Dermis microvascular lymphatic vessel endothelial cell (primary cell): ENCODE results near the gene RSPRY1. TPM values are rescaled to one million over a fixed set of nuclear protein-coding genes. Genes with fewer than 3 reads are reported as not detected.
"Not testable (repeated sequence)": the region's sequence is repeated elsewhere in the genome, so short reads cannot be mapped to it uniquely, and the experiment has no call there.

Experiments
- DNase-seq, 2 donors: peaks; one replicate each; pipeline versions ENCODE4 v3.0.0 to v3.0.0-alpha.2; 2010; ENCODE audit warnings: low read depth in 2 of 2
- total RNA-seq: library from RNA; depleted of rRNA; stranded (reverse); fragments of >200 nt; gene quantifications from 2 replicates; pipeline ENCODE4 v1.2.1, GENCODE V29; 2014

RSPRY1 gene
- total RNA-seq, 1 donor from 2014 or later = 43.8 TPM

DNA sequence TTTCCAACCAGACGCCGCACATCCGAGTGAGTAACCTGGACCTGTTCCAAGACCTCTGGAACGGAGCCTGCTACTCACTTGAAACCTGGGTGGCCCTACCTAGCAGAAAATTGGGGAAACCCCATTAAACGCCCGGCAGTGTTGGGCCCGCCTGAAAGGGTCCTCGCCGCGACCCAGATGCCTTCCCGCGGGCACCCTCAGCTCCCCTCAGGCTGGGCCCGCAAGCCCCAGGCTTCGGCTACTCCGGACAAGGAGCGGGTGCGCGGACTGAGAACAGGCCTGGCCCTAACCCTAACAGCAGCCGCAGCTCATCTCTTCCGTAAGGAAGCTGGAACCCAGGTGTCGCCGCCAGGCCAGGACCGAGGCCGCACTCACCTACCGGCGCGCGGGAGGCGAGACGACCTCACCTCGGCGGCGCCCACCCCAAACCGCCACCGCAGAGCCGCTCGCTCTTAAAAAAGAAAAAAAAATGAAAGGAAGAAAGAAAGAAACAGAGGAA lies 634 bp upstream of the RSPRY1 start:
- DNase-seq = peak; percentile 57 to 84

DNA sequence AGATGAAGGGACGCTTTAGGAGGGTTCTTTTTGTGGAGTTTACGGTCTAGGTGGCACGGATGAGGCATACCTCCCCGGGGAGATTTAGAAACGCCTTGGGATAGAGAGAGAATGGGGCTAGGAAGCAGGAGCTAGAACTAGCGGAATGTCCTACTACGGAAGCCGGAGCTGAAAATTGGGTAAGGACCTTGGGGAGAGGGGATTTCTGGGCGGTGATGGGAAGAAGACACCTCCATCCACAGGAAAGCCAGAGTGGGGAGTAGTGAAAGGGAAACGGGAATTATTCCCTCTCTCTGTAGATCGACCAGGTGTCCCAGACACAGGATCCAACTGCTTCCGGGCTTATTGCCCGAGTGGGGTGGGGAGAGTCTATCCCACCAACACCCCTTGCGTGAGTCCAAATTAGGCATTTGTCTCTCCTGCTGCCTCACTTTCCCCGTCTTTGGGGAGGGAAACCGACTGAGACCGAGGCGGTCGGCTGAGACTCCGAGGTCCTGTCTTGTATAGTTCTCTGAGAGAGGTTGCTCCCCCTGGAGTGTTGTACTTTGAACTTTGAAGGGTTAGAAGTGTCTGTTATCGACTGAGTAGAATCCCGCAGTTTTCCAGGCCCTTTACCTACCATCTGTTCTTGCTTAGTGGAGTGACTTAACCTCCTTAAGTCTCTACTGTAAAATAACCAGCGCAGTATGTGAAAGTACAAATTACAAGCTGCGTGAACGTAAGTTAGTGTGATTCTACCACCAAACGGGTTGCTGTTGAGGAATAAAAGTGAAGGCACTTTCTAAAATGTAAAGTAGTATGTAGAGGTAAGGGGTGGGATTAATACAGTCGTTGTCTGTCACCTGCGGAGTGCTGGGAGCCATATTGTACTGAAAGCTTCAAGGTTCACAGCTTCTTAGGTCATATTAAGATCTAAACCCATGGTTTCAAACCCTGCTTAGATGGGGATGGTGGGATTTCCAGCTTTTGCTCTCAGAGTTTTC lies 1.0 kb downstream of the RSPRY1 start:
- peak; percentile 42 to 57 for DNase-seq

DNA sequence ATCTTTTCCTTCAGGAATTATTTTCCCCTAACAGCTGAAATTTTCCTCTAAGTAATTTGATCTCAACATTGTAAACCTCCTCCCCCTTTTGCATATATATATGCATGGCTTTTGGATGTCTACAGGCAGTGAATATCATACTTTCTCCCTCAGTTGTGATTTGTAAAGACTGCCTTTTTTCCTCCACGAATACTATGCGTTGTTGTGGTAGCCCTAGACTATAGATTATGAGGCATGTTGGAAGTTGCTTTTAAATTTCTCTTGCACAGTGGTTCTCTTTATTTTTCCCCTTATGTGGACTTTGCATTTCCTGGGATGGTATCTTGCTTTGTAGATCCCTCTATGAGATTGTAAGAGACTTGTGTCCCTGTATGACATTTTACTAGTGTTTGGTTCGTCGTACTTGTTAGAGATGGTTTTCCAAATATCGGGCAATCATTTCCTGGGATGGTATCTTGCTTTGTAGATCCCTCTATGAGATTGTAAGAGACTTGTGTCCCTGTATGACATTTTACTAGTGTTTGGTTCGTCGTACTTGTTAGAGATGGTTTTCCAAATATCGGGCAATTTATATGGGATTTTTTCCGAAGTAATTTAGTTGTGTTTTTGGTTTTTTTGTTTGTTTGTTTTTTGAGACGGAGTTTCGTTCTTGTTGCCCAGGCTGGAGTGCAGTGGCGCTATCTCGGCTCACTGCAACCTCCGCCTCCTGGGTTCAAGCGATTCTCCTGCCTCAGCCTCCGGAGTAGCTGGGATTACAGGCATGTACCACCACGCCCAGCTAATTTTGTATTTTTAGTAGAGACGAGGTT lies 2.0 kb downstream of the RSPRY1 start:
- peak in 1 of 2 donors; percentile 10 for DNase-seq

DNA sequence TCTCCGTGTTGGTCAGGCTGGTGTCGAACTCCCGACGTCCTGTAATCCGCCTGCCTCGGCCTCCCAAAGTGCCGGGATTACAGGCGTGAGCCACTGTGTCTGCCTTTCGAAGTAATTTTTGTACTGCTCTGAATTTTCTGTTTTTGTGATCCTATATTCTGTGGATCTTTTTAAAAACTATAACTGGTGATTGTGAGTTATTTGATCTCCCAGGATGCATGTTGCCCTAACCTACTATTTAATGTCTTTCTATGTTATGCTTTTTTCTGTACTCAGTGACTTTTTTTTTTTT lies 2.5 kb downstream of the RSPRY1 start:
- no peak for DNase-seq

DNA sequence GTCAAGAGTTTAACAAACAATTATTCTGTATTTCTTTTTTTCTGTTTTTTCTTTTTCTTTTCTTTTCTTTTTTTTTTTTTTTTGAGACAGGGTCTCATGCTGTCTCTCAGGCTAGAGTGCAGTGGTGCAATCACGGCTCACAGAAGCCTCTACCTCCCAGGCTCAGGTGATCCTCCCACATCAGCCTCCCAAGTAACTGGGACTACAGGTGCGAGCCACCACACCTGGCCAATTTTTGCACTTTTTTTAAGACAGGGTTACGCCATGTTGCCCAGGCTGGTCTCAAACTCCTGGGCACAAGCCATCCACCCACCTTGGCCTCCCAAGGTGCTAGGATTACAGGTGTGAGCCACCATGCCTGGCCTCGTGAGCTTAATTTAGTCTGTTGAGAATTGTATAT lies 3.4 kb downstream of the RSPRY1 start:
- not testable (repeated sequence) for DNase-seq

DNA sequence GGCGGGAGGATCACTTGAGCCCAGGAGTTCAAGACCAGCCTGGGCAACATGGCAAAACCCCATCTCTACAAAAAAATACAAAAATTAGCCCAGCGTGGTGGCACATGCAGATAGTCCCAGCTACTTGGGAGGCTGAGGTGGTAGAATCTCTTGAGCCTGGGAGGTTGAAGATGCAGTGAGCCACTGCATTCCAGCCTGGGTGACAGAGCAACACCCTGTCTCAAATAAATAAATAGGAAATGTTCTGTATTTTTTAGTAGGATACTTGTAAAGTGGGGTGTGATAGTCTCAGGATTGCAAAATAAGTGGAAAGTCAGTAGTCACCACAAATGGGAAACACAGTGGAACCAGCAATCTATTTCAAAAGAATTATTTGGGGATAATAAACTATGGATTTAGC lies 4.0 kb downstream of the RSPRY1 start:
- DNase-seq = no peak

DNA sequence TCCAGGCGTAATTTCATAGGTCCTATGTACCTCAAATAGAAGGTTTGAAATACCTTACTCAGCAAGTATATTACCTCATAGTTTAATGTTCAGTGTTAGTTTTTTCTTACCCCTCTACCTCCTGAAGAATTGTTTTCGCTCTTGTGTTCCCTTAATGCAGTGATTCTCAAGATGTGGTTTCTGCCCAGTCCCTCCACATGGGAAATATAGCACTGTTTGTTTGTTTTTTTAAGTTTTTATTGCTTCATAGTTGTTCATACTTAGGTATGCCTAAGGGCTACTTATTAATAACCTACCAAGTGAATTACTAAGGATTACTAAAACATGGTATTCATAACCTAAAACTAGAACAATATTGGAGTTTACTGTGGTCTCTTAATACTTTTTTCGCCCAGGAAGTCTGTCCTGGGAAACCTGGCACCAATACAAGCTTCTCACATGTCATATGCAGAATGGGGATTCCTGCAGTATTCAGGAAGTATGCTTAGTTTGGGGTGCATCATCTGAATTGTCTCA lies 5.0 kb downstream of the RSPRY1 start:
- DNase-seq = peak in 1 of 2 donors; percentile 8

DNA sequence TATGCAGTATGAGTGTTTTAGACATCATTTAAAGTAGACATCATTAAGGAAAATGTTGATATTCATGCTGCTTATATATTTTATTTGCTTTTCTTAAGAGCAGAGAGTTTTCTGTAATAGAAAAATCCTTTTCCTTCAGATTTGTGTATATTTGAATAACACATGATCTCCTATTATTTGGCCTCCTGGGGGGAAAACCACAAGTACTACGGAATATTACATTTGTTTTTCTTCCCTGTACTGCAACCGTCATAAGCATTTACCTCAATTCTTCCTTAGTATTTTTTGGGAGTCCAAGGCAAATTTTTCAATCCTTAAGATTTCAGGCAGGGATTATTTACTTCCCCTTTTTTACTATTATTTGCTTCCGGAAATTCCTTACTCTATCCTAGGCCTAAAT lies 6.0 kb downstream of the RSPRY1 start:
- DNase-seq = no peak

DNA sequence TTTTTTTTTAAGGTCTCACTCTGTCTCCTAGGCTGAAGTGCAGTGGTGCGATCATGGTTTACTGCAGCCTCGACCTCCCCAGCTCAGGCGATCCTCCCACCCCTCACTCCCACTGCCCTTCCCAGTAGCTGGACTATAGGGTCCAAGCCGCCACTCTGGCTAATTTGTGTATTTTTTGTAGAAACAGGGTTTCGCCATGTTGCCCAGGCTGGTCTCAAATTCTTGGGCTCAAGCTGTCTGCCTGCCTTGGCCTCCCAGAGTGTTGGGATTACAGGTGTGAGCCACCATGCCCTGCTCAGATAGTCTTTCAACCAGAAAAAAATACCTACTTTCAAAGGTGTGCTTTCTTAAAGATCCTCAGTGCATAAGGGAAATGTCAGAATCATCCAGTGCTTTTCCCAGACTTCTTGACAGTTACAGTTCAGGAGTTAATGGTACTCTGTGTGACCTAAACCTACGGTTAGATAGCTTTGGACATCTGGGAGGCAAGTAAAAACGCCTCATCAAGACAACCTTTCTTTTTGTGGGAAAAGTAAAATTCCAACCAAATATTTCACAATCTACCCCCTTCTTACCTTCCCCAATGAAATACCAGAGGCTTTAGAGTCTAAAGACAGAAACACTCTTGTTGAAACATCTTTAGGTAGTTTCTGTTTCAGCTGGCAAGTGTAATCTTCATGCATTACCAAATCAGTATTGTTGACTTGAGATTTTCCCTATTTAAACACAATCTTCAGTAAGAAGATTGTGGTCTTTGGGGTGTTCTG lies 6.8 kb downstream of the RSPRY1 start:
- no peak for DNase-seq

DNA sequence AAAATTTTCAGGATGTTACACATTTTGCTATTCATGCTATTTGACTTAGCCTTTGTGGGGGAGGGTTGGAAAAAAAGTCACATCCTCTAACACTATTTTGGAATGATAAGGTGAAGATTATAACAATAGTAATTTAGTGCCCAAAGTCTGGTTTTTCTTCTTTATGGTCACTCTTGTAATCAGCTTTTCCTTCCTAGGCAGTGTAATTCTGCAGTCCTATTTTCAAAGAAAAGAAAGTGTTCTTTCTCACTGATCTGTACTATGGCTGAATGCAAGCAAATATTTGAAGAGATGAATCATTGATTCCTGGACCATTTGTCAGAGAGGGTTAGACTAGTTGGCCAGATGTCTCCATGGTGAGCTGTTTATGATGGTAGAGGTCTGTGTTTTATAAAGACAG lies 8.4 kb downstream of the RSPRY1 start:
- peak; percentile 73 to 89 for DNase-seq

DNA sequence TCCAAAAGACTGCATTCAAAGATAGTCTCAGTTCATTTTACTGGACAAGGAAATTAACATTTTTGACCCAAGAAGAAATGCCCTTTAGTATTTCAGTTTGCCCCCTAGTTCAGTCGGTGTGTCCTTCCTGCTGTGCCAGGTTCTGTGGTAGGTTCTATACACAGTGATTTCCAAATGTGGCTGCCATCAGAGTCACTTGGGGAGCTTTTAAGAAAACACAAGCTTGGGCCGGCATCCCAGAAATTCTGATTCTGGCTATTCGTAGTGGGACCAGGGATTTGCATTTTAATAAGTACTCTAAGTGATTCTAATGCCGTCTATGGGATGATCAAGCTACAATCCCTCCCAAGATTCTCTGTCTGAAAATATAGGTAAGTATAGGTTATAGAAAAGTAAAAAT lies 10.2 kb downstream of the RSPRY1 start:
- no peak for DNase-seq

DNA sequence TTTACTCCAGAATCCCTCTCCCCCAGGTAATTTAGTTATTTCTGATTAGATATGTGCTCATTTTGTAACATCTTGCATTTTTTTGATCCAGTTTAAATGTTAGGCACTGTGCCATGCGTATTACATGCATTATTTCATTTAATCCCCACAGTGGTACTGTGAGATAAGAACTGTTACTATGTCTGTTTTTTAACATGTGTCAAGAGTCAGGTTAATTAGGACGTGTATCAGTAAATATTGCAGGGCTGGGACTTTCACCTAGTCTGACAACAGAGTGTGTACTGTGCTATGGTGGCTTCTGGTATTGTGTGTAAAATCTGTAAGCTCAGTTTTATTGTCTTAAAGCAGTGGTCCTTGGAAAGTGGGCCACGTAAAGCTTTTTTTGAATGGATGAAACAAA lies 10.6 kb downstream of the RSPRY1 start:
- no peak for DNase-seq

DNA sequence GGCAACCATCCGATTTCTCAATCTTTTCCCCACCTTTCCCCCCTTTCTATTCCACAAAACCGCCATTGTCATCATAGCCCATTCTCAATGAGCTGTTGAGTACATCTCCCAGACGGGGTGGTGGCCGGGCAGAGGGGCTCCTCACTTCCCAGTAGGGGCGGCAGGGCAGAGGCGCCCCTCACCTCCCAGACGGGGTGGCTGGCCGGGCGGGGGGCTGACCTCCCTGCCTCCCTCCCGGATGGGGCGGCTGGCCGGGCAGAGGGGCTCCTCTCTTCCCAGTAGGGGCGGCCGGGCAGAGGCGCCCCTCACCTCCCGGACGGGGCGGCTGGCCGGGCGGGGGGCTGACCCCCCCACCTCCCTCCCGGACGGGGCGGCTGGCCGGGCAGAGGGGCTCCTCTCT lies 14.2 kb downstream of the RSPRY1 start:
- DNase-seq = not testable (repeated sequence)

DNA sequence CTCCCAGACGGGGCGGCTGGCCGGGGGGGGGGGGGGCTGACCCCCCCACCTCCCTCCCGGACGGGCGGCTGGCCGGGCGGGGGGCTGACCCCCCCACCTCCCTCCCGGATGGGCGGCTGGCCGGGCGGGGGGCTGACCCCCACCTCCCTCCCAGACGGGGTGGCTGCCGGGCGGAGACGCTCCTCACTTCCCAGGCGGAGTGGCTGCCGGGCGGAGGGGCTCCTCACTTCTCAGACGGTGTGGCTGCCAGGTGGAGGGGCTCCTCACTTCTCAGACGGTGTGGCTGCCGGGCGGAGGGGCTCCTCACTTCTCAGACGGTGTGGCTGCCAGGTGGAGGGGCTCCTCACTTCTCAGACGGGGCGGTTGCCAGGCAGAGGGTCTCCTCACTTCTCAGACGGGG lies 14.8 kb downstream of the RSPRY1 start:
- not testable (repeated sequence) for DNase-seq

DNA sequence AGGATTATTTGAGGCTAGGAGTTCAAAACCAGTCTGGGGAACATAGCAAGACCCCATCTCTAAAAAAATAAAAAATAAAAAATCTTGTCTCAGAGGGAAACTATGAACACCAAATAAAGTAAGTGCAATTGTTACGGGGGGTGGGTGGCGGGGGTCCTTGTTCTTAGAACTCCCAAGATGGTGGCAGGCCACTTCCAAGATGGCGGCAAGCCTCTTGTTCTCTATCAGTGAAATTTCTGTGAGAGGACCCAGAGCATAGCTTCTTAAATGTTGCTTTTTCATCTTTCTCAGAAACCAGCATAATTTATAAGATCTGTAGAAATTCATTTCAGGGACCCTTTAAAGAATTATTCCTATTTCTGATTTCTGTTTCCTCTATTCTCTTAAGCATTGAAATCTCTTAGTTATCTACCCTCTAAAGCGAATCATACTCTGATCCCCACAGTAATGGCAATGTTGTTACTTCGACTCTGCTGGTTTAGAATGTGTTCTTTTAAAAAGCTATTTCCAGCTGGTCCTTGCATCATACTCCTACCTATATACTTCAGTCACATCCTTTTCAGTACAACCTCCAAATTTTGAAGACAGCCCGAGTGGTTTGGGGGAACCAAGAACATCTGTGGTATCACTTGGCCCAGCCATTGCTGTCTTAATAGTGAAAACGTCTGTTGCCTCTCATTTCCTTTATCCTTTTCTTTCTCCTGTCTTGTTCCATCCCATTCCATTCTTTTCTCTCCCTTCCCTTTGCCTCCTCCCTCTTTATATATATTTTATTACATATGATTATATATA lies 16.2 kb downstream of the RSPRY1 start:
- no peak for DNase-seq

DNA sequence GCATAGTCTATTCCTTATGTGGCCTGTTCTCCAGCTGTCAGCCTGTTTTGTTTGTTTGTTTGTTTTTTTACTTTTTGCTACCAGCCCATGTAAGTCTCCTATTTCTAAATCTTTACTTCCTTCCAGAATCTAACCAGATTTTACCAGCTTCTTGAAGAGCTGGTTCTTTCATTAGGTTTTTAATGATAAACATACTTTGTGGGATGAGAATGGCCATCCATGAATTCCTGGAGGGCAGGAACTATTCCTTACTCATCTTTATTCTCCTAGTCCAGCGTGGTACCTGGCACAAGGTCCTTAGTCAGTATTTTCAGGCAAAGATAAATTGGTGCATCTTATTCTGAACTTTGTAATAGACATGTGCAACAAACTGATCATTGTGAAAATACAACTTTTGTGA lies 17.3 kb downstream of the RSPRY1 start:
- DNase-seq = no peak

DNA sequence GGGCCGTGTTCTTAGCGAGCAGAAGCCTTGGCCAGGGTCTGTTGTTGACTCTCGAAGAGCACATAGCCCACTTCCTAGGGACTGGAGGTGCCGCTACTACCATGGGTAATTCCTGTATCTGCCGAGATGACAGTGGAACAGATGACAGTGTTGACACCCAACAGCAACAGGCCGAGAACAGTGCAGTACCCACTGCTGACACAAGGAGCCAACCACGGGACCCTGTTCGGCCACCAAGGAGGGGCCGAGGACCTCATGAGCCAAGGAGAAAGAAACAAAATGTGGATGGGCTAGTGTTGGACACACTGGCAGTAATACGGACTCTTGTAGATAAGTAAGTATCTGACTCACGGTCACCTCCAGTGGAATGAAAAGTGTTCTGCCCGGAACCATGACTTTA lies 18.5 kb downstream of the RSPRY1 start:
- DNase-seq = no peak

DNA sequence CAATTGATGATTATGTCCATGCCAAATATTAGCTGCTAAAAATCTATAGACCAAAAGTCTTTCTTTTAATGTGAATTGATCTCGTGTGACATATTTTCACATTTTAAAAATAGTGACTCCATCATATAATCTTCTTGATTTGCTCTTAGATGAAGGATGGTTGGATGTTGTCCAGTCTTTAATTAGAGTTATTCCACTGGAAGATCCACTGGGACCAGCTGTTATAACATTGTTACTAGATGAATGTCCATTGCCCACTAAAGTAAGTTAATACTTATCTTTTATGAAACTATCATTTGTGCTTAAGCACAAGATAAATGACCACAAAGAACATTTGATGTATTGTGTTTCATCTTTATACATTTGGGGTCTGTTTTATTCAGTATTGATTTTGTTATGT lies 22.8 kb downstream of the RSPRY1 start:
- DNase-seq = no peak

DNA sequence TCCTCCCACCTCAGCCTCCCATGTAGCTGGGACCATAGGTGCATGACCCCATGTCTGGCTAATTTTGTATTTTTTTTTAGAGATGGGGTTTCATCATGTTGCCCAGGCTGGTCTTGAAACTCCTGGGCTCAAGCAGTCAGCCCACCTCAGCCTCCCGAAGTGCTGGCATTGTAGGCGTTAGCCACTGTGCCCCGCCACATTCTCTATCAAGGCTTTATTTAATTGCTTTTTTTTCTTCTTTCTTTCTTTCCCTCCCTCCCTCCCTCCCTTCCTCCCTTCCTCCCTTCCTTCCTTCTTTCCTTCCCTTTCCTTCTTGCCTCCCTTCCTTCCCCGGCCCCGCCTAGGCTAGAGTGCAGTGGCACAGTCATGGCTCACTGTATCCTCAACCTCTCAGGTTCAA lies 23.7 kb downstream of the RSPRY1 start:
- no peak for DNase-seq

DNA sequence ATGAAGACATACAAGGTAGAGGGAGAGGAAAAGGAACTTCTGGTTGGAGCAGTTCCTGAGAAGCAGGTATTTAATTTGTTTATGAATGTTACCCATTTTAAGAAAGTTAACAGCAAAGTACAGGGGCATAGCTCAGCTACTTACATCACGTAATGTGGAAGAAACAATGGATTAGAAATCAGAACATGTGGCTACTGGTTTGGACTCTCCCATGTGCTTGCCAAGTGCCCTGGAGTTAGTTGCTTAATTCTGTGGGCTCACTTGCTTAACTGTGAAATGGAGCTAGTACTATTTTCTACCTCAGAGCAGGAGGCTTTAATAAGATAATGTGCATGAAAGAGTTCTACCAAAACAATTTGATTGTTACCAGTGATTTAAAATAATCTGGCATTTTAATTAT lies 27.3 kb downstream of the RSPRY1 start:
- no peak for DNase-seq

DNA sequence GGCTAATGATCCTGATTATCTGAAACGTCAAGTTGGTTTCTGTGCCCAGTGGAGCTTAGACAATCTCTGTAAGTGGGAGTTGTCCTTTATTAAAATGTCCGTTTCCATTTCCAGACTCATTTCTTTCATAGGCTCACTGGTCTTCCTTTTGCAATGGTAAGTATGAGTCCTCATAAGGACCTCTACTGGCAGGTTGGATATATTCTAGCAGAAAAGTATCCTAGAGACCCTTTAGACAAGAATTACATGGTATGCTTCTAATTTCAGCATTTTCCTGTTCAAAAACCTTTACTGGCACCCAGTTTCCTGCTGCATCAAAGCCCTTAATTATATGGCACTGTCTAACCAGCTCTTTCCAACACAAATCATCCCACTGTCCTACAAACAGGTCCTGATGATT lies 30.8 kb downstream of the RSPRY1 start:
- no peak for DNase-seq
